ENCODE data around the gene ESPL1. TPM values are rescaled to one million over a fixed set of nuclear protein-coding genes. Genes with fewer than 3 reads are reported as not detected.

Gene ESPL1
- total RNA-seq, 2 experiments from 2014 or later: 78.2 to 121 TPM

- Histone ChIP-seq H3K27ac (ENCODE audit: low read depth, low read length, poor library complexity, severe bottlenecking) (peak overlapping the region; percentile 90), H3K36me3 (ENCODE audit: insufficient read depth, low read length) (no peaks in the 10 kb centered on the region), H3K9me3 (ENCODE audit: low read length) (no peaks in the 10 kb centered on the region), H3K79me2 (ENCODE audit: insufficient read depth, low read depth, low read length) (no peaks in the 10 kb centered on the region), H4K20me1 (ENCODE audit: insufficient read depth, low read length) (no peaks in the 10 kb centered on the region), H2AFZ (ENCODE audit: low read length) (peak overlapping the region; percentile 82), H3K4me2 (ENCODE audit: low read length) (peak overlapping the region; percentile 96), H3K4me1 (ENCODE audit: insufficient read depth, low read length, poor library complexity, severe bottlenecking) (peaks cover 85% of the 10 kb centered on the region), H3K4me3 (ENCODE audit: low read depth, low read length, poor library complexity, severe bottlenecking) (peak overlapping the region; percentile 74), H3K9me2 (ENCODE audit: insufficient read depth, low read length) (no peaks in the 10 kb centered on the region)
- ChIA-PET CTCF (ENCODE audit: unreplicated experiment) (interaction anchor here (0.6 to 1.8 kb wide), 5 partner anchors 19 to 119 kb away, joined by 3 to 13 read pairs (median 7); no protein-coding TSS in a partner anchor), POLR2A (interaction anchor here (0.6 to 3.4 kb wide), 7 partner anchors 10 to 1135 kb away, joined by 3 to 21 read pairs (median 6); partner anchors contain the start of gene ESPL1)
- TF ChIP-seq EZH2phosphoT487 (IDR thresholded peaks at IDR 0.05; ENCODE audit: borderline replicate concordance, low read depth, low read length) (no peak), CTCF (conservative IDR thresholded peaks at IDR 0.05; ENCODE audit: low read length) (no peak)
- DNase-seq (ENCODE audit: low spot score): no peak
- no TSS peak for BruUV-seq (replicated peaks)
- intact Hi-C loops (cut with micrococcal nuclease; ENCODE audit: unreplicated experiment): no loop called here
These were observed 48.7 kb upstream of the ESPL1 start for GRCh38 chr12:53219292-53219955.

DNA sequence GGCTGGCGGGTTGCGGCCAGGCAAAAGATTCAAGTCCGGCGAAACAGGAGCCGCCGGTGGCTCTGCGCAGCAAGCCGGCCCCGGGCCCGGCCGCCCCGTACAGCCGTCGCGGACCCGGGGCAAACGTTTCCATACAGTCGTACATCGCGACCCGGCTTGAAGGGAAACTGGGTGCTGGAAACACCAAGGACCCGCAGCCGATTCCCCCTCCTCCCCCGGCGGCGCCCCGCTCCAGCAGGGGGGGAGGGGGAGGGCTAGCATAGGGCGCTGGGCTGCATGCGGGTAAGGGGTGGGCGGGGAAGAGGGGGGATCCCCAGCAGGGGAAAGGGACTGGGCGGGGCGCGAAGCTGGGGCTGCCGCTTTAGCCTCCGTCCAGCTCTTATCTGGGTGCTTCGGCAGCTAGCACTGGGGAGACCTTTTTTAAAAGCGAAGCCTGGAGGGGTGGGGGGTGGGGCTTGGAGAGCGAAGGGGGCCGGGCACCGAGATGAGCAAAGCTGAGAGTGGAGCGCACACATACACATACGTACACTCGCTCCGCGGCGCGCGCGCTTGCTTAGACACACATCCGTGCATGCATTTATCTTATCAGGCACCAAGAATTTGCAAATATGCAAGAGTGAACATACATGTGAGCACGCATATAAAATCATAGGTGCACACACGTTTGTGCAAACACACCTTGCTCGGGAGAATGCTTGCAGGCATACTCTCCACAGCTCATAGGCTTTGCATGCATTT, 48.0 kb upstream of the ESPL1 start:
- CTCF ChIA-PET (ENCODE audit: unreplicated experiment): interaction anchor here (0.6 to 1.8 kb wide), 4 partner anchors 10 to 120 kb away, joined by 3 to 10 read pairs (median 4); no protein-coding TSS in a partner anchor
- H2AFZ ChIP-seq (ENCODE audit: low read length): peak overlapping the region; percentile 82

More for the DNA sequence above, 48.0 kb upstream of the ESPL1 start:
- H3K9me3 ChIP-seq (ENCODE audit: low read length): no peaks in the 10 kb centered on the region
- BruUV-seq (replicated peaks): no TSS peak
- no peaks in the 10 kb centered on the region for H3K9me2 ChIP-seq (ENCODE audit: insufficient read depth, low read length)
- DNase-seq (ENCODE audit: low spot score): peak; percentile 83
- H3K27ac ChIP-seq (ENCODE audit: low read depth, low read length, poor library complexity, severe bottlenecking): peak overlapping the region; percentile 90
- no peak for TF ChIP-seq CTCF (conservative IDR thresholded peaks at IDR 0.05; ENCODE audit: low read length)
- TF ChIP-seq EZH2phosphoT487 (IDR thresholded peaks at IDR 0.05; ENCODE audit: borderline replicate concordance, low read depth, low read length): no peak
- no peaks in the 10 kb centered on the region for H3K79me2 ChIP-seq (ENCODE audit: insufficient read depth, low read depth, low read length)
- no peaks in the 10 kb centered on the region for H3K36me3 ChIP-seq (ENCODE audit: insufficient read depth, low read length)
- H3K4me2 ChIP-seq (ENCODE audit: low read length): peak overlapping the region; percentile 96
- POLR2A ChIA-PET: interaction anchor here (0.5 to 3.4 kb wide), 9 partner anchors 9 to 1136 kb away, joined by 3 to 21 read pairs (median 4); partner anchors contain the start of genes CSAD, ESPL1 and ZNF740
- no peaks in the 10 kb centered on the region for H4K20me1 ChIP-seq (ENCODE audit: insufficient read depth, low read length)
- intact Hi-C loops (cut with micrococcal nuclease; ENCODE audit: unreplicated experiment): loop anchor here (2.0 kb wide), 1 partner anchor 33 kb away; a partner anchor contains a TSS
- peak overlapping the region; percentile 74 for H3K4me3 ChIP-seq (ENCODE audit: low read depth, low read length, poor library complexity, severe bottlenecking)
- peaks cover 79% of the 10 kb centered on the region for H3K4me1 ChIP-seq (ENCODE audit: insufficient read depth, low read length, poor library complexity, severe bottlenecking)

Measured in OCI-LY7 (cell line).